Measurements from ENCODE around the gene VAPA.
A peak's percentile ranks its signal among the peaks of the same experiment; 100 is the strongest.

The VAPA gene

GRCh38 chr18:9913151-9913525, 678 bp upstream of the VAPA start:
- H3K4me3 ChIP-seq (ENCODE audit: low read depth, low read length): peak overlapping the region; percentile 86
- TF ChIP-seq CTCF (IDR thresholded peaks at IDR 0.05; ENCODE audit: low read depth, low read length) (no peak), POLR2A (IDR thresholded peaks at IDR 0.05; ENCODE audit: extremely low read depth, insufficient read length) (no peak), MYC (IDR thresholded peaks at IDR 0.05; ENCODE audit: low read depth, low read length) (no peak), MAX (IDR thresholded peaks at IDR 0.05; ENCODE audit: low read depth, low read length) (no peak)
- no peak for DNase-seq (ENCODE audit: low read depth)

GRCh38 chr18:9914334-9914583, 443 bp downstream of the VAPA start:
- TF ChIP-seq CTCF (IDR thresholded peaks at IDR 0.05; ENCODE audit: low read depth, low read length): no peak
- TF ChIP-seq MYC (IDR thresholded peaks at IDR 0.05; ENCODE audit: low read depth, low read length): no peak
- TF ChIP-seq MAX (IDR thresholded peaks at IDR 0.05; ENCODE audit: low read depth, low read length): no peak
- no peak for TF ChIP-seq POLR2A (IDR thresholded peaks at IDR 0.05; ENCODE audit: extremely low read depth, insufficient read length)
- peak overlapping the region; percentile 60 for H3K4me3 ChIP-seq (ENCODE audit: low read depth, low read length)
- peak; percentile 68 for DNase-seq (ENCODE audit: low read depth)

GRCh38 chr18:9914584-9915290, 921 bp downstream of the VAPA start:
- TF ChIP-seq CTCF (IDR thresholded peaks at IDR 0.05; ENCODE audit: low read depth, low read length) (no peak), POLR2A (IDR thresholded peaks at IDR 0.05; ENCODE audit: extremely low read depth, insufficient read length) (no peak), MAX (IDR thresholded peaks at IDR 0.05; ENCODE audit: low read depth, low read length) (peak; percentile 49; the same call in 1 of the 2 replicates), MYC (IDR thresholded peaks at IDR 0.05; ENCODE audit: low read depth, low read length) (peak; percentile 41; the same call in 1 of the 2 replicates)
- H3K4me3 ChIP-seq (ENCODE audit: low read depth, low read length): peak overlapping the region; percentile 93
- peak; percentile 77 for DNase-seq (ENCODE audit: low read depth)

GRCh38 chr18:9915291-9916076, 1.7 kb downstream of the VAPA start:
- no peak for TF ChIP-seq CTCF (IDR thresholded peaks at IDR 0.05; ENCODE audit: low read depth, low read length)
- TF ChIP-seq MYC (IDR thresholded peaks at IDR 0.05; ENCODE audit: low read depth, low read length): no peak
- no peak for TF ChIP-seq POLR2A (IDR thresholded peaks at IDR 0.05; ENCODE audit: extremely low read depth, insufficient read length)
- no peak for TF ChIP-seq MAX (IDR thresholded peaks at IDR 0.05; ENCODE audit: low read depth, low read length)
- peak overlapping the region; percentile 93 for H3K4me3 ChIP-seq (ENCODE audit: low read depth, low read length)
- no peak for DNase-seq (ENCODE audit: low read depth)

- peak overlapping the region; percentile 93 for H3K4me3 ChIP-seq (ENCODE audit: low read depth, low read length)
- no peak for TF ChIP-seq MAX (IDR thresholded peaks at IDR 0.05; ENCODE audit: low read depth, low read length)
- TF ChIP-seq MYC (IDR thresholded peaks at IDR 0.05; ENCODE audit: low read depth, low read length): no peak
- TF ChIP-seq CTCF (IDR thresholded peaks at IDR 0.05; ENCODE audit: low read depth, low read length): no peak
- no peak for TF ChIP-seq POLR2A (IDR thresholded peaks at IDR 0.05; ENCODE audit: extremely low read depth, insufficient read length)
- no peak for DNase-seq (ENCODE audit: low read depth)
These were observed 2.3 kb downstream of the VAPA start for GRCh38 chr18:9916077-9916639.

All from NB4 (cell line).